K562 (cell line): ENCODE results near the gene RCN2. TPM values are rescaled to one million over a fixed set of nuclear protein-coding genes. Genes with fewer than 3 reads are reported as not detected.

Experiments used
- ATF7 ChIP-seq: fragments of 450-650 bp; IDR thresholded peaks from 2 replicates; pipeline ENCODE4 v1.7.1; 2014; ENCODE audit warnings: mild to moderate bottlenecking, moderate library complexity
- CAMTA2 ChIP-seq: fragments of 250-450 bp; sonication (Bioruptor Pico); conservative IDR thresholded peaks from 2 replicates; pipeline ENCODE4 v1.5.1; 2022
- FUS ChIP-seq: fragments of 200-400 bp; formaldehyde crosslinking; optimal IDR thresholded peaks from 2 replicates; pipeline ENCODE3; 2017; ENCODE audit warnings: low read depth, low read length
- GATAD2A ChIP-seq: fragments of 450-650 bp; IDR thresholded peaks from 2 replicates; pipeline ENCODE4 v1.6.1; 2017
- HNRNPUL1 ChIP-seq: fragments of 200-400 bp; formaldehyde crosslinking; IDR thresholded peaks from 2 replicates; pipeline ENCODE4 v1.6.1; 2017; ENCODE audit warnings: low read length
- KDM4B ChIP-seq, 2 experiments: fragments of 450-650 bp in 1 of 2; sonication (generic) in 1 of 2; IDR thresholded peaks; 2 replicates each; pipeline ENCODE4 v1.6.1; 2016 to 2017; ENCODE audit warnings: borderline replicate concordance in 2 of 2, antibody characterized with exemption in 1 of 2, low read depth in 1 of 2, mild to moderate bottlenecking in 1 of 2
- KLF10 ChIP-seq: fragments of 250-450 bp; sonication (Bioruptor Pico); IDR thresholded peaks from 2 replicates; pipeline ENCODE4 v1.6.1; 2021; ENCODE audit warnings: matching md5 sums
- NFE2L1 ChIP-seq: fragments of 450-650 bp; IDR thresholded peaks from 2 replicates; pipeline ENCODE4 v1.6.1; 2016; ENCODE audit warnings: missing genetic modification characterization, low read depth, mild to moderate bottlenecking, missing compliant biosample characterization, moderate library complexity, borderline replicate concordance
- NUFIP1 ChIP-seq: fragments of 450-650 bp; IDR thresholded peaks from 2 replicates; pipeline ENCODE4 v1.6.1; 2018; ENCODE audit not compliant: partially characterized antibody
- SMARCE1 ChIP-seq: fragments of 450-650 bp; IDR thresholded peaks from 2 replicates; pipeline ENCODE4 v1.7.1; 2016; ENCODE audit warnings: mild to moderate bottlenecking
- STAT5A ChIP-seq: IDR thresholded peaks from 2 replicates; pipeline ENCODE4 v1.6.1; 2012; ENCODE audit warnings: low read length, inconsistent platforms, borderline replicate concordance
- ZC3H11A ChIP-seq: IDR thresholded peaks from 2 replicates; pipeline ENCODE4 v1.6.1; 2012; ENCODE audit warnings: low read depth, low read length, improper control_type of control experiment
- ZNF217 ChIP-seq: sonication (generic); formaldehyde crosslinking; IDR thresholded peaks from 2 replicates; pipeline ENCODE4 v1.8.0; 2022; ENCODE audit warnings: mild to moderate bottlenecking, missing genetic modification reagents
- ZNF41 ChIP-seq: fragments of 250-450 bp; sonication (Bioruptor Pico); conservative IDR thresholded peaks from 2 replicates; pipeline ENCODE4 v1.4.0; 2020; ENCODE audit warnings: mild to moderate bottlenecking
- polyA plus RNA-seq, 8 experiments: library from polyadenylated mRNA; depleted of rRNA in 4 of 8; stranded (reverse) in 5 of 8; unstranded in 3 of 8; fragments of >200 nt; fragmentation: Nextera tagmentation in 2 of 8; fragmentation: Illumina TruSeq in 1 of 8; extraction: Ambion mirVana in 2 of 8; extraction: Trizol in 1 of 8; gene quantifications; 2 replicates each; pipeline versions ENCODE4 v1.2.1 to v1.2.3, GENCODE V29; 2011 to 2014; ENCODE audit warnings: inconsistent platforms in 1 of 8, missing spikeins in 1 of 8
- total RNA-seq, 7 experiments: library from RNA; depleted of rRNA in 6 of 7; stranded (reverse); fragments of >200 nt in 6 of 7; fragmentation: Illumina TruSeq in 2 of 7; extraction: Trizol in 2 of 7; gene quantifications; 2 replicates each; pipeline versions ENCODE4 v1.2.1 to v1.2.3, GENCODE V29; 2011 to 2021; ENCODE audit warnings: low replicate concordance in 1 of 7
- TF ChIP-seq, protein P1 (sequence below), 2 experiments: IDR thresholded peaks in 1 of 2; conservative IDR thresholded peaks in 1 of 2; 2 replicates each; pipeline ENCODE4 v1.6.1; 2016; ENCODE audit warnings: low read depth in 2 of 2, mild to moderate bottlenecking in 1 of 2, missing compliant biosample characterization in 1 of 2, missing genetic modification characterization in 1 of 2, moderate library complexity in 1 of 2
- TF ChIP-seq, protein P2 (sequence below): fragments of 250-450 bp; sonication (Bioruptor Pico); IDR thresholded peaks from 2 replicates; pipeline ENCODE4 v1.5.1; 2021; ENCODE audit warnings: mild to moderate bottlenecking
- TF ChIP-seq, protein P3 (sequence below): fragments of 450-650 bp; formaldehyde crosslinking; IDR thresholded peaks from 2 replicates; pipeline ENCODE4 v1.4.0; 2020; ENCODE audit warnings: mild to moderate bottlenecking, mixed read lengths
- TF ChIP-seq, protein P4 (sequence below): fragments of 250-450 bp; sonication (Bioruptor Pico); IDR thresholded peaks from 2 replicates; pipeline ENCODE4 v1.4.0; 2020; ENCODE audit warnings: mild to moderate bottlenecking
- TF ChIP-seq, protein P5 (sequence below): sonication (generic); formaldehyde crosslinking; IDR thresholded peaks from 2 replicates; pipeline ENCODE4 v1.8.0; 2022; ENCODE audit warnings: mild to moderate bottlenecking, missing genetic modification reagents

Gene RCN2
- total and polyA plus RNA-seq, 9 of the 15 experiments (the other 6 are each of a cell fraction or from before 2014, with no cell fraction given): 20.9 to 63.6 (median 52.8) TPM

DNA sequence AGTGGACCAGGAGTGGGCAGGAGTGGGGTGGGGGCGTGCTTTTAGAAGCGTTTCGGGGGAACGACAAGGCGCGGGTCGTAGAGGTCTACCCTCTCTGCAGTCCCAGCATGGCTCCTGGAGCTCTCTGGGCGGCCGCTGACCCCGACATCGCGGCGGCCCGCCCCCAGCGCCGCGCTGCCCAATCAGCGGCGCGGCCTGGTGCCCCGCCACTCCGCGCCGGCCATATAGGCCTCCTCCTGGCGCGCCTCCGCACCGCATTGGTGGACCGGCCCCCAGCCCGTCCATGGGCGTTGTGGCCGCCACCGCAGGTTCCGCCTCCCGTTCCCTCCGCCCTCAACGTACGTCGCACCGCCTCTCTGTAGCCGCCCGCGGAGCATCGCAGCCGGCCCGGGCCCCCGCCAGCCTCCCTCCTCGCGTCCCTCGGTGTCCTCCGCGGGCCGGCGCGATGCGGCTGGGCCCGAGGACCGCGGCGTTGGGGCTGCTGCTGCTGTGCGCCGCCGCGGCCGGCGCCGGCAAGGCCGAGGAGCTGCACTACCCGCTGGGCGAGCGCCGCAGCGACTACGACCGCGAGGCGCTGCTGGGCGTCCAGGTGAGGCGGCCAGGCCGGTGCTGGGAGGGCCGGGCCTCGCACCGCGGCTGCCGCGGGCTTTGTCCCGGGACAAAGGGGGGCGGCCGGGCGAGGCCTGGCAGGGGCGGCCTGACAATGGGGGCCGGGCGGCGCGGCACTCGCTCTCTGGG lies at the start of gene RCN2 (continued):
- TF ChIP-seq ZNF41 (CRISPR knock-in tag) (no peak), ATF7 (peak; percentile 53; the same call in 1 of the 2 replicates), KDM4B (IDR thresholded peaks at IDR 0.05; ENCODE audit: borderline replicate concordance in 2 of 2, low read depth in 1 of 2) (no peak), GATAD2A (no peak), CAMTA2 (CRISPR knock-in tag) (no peak), ZNF217 (CRISPR knock-in tag) (no peak), HNRNPUL1 (no peak), STAT5A (no peak), NUFIP1 (no peak), NFE2L1 (tag) (no peak), KLF10 (no peak), SMARCE1 (no peak), FUS (no peak), ZC3H11A (no peak)
- TF ChIP-seq, protein P1, sequence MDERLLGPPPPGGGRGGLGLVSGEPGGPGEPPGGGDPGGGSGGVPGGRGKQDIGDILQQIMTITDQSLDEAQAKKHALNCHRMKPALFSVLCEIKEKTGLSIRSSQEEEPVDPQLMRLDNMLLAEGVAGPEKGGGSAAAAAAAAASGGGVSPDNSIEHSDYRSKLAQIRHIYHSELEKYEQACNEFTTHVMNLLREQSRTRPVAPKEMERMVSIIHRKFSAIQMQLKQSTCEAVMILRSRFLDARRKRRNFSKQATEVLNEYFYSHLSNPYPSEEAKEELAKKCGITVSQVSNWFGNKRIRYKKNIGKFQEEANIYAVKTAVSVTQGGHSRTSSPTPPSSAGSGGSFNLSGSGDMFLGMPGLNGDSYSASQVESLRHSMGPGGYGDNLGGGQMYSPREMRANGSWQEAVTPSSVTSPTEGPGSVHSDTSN (CRISPR knock-in tag; IDR thresholded peaks at IDR 0.05; ENCODE audit: low read depth): no peak
- TF ChIP-seq, protein P1 (tag; conservative IDR thresholded peaks at IDR 0.05; ENCODE audit: low read depth): no peak
- TF ChIP-seq, protein P2, sequence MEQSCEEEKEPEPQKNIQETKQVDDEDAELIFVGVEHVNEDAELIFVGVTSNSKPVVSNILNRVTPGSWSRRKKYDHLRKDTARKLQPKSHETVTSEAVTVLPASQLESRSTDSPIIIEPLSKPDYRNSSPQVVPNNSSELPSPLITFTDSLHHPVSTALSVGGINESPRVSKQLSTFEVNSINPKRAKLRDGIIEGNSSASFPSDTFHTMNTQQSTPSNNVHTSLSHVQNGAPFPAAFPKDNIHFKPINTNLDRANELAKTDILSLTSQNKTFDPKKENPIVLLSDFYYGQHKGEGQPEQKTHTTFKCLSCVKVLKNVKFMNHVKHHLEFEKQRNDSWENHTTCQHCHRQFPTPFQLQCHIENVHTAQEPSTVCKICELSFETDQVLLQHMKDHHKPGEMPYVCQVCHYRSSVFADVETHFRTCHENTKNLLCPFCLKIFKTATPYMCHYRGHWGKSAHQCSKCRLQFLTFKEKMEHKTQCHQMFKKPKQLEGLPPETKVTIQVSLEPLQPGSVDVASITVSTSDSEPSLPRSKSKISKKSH: no peak
- TF ChIP-seq, protein P3, sequence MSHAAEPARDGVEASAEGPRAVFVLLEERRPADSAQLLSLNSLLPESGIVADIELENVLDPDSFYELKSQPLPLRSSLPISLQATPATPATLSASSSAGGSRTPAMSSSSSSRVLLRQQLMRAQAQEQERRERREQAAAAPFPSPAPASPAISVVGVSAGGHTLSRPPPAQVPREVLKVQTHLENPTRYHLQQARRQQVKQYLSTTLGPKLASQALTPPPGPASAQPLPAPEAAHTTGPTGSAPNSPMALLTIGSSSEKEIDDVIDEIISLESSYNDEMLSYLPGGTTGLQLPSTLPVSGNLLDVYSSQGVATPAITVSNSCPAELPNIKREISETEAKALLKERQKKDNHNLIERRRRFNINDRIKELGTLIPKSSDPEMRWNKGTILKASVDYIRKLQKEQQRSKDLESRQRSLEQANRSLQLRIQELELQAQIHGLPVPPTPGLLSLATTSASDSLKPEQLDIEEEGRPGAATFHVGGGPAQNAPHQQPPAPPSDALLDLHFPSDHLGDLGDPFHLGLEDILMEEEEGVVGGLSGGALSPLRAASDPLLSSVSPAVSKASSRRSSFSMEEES (CRISPR knock-in tag): no peak
- TF ChIP-seq, protein P4, sequence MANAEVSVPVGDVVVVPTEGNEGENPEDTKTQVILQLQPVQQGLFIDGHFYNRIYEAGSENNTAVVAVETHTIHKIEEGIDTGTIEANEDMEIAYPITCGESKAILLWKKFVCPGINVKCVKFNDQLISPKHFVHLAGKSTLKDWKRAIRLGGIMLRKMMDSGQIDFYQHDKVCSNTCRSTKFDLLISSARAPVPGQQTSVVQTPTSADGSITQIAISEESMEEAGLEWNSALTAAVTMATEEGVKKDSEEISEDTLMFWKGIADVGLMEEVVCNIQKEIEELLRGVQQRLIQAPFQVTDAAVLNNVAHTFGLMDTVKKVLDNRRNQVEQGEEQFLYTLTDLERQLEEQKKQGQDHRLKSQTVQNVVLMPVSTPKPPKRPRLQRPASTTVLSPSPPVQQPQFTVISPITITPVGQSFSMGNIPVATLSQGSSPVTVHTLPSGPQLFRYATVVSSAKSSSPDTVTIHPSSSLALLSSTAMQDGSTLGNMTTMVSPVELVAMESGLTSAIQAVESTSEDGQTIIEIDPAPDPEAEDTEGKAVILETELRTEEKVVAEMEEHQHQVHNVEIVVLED (CRISPR knock-in tag): peak; percentile 77
- TF ChIP-seq, protein P5, sequence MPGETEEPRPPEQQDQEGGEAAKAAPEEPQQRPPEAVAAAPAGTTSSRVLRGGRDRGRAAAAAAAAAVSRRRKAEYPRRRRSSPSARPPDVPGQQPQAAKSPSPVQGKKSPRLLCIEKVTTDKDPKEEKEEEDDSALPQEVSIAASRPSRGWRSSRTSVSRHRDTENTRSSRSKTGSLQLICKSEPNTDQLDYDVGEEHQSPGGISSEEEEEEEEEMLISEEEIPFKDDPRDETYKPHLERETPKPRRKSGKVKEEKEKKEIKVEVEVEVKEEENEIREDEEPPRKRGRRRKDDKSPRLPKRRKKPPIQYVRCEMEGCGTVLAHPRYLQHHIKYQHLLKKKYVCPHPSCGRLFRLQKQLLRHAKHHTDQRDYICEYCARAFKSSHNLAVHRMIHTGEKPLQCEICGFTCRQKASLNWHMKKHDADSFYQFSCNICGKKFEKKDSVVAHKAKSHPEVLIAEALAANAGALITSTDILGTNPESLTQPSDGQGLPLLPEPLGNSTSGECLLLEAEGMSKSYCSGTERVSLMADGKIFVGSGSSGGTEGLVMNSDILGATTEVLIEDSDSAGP (CRISPR knock-in tag): no peak
